Sigmoid colon (tissue), 7 donors: ENCODE measurements around the gene FBXL15. TPM values are rescaled to one million over a fixed set of nuclear protein-coding genes. Genes with fewer than 3 reads are reported as not detected.

Experiments
- DNase-seq: peaks from one replicate; pipeline ENCODE4 v3.0.0-alpha.2; 2019
- H3K27ac ChIP-seq, 4 donors: fragments of 200-600 bp; sonication (generic); one replicate each; pipeline ENCODE4 v1.5.1; 2016 to 2019; ENCODE audit warnings: mild to moderate bottlenecking in 1 of 4
- H3K27me3 ChIP-seq, 3 donors: fragments of 200-600 bp; sonication (generic); one replicate each; pipeline ENCODE4 v1.5.1; 2019; ENCODE audit warnings: mild to moderate bottlenecking in 1 of 3
- H3K36me3 ChIP-seq, 4 donors: fragments of 200-600 bp; sonication (generic); one replicate each; pipeline ENCODE4 v1.5.1; 2016 to 2019
- H3K4me1 ChIP-seq, 4 donors: fragments of 200-600 bp; sonication (generic); one replicate each; pipeline ENCODE4 v1.5.1; 2017 to 2019
- H3K4me3 ChIP-seq, 4 donors: fragments of 200-600 bp; sonication (generic); one replicate each; pipeline ENCODE4 v1.5.1; 2017 to 2019; ENCODE audit warnings: mild to moderate bottlenecking in 2 of 4, moderate library complexity in 1 of 4
- H3K9me3 ChIP-seq, 4 donors: fragments of 200-600 bp in 3 of 4; sonication (generic) in 3 of 4; one replicate each; pipeline versions ENCODE4 v1.5.1 to v1.6.1; 2013 to 2019
- EP300 ChIP-seq, 4 donors: sonication (generic); formaldehyde crosslinking; IDR thresholded peaks; one replicate each; pipeline ENCODE4 v1.6.1; 2017; ENCODE audit warnings: antibody characterized with exemption in 4 of 4
- POLR2A ChIP-seq, 2 donors: fragments of 450-650 bp; IDR thresholded peaks; one replicate each; pipeline ENCODE4 v1.6.1; 2016; ENCODE audit warnings: antibody characterized with exemption in 2 of 2, mild to moderate bottlenecking in 2 of 2, moderate library complexity in 2 of 2
- POLR2AphosphoS5 ChIP-seq, 4 donors: sonication (generic); formaldehyde crosslinking; IDR thresholded peaks; one replicate each; pipeline ENCODE4 v1.6.1; 2017; ENCODE audit warnings: antibody characterized with exemption in 4 of 4
- WGBS, 2 donors: extraction: QIAGEN DNeasy Blood & Tissue Kit; methylation state at CpG; one replicate each; pipeline ENCODE4 v1.1.7; 2013; 5-methylcytosine and 5-hydroxymethylcytosine counted together
- intact Hi-C: fragments of 100-400 bp; cut with DNase I; formaldehyde crosslinking; loops from one replicate; pipeline ENCODE4 v1.15.1; 2023
- polyA plus RNA-seq, 3 donors: library from polyadenylated mRNA; stranded (reverse); fragments of 200-250 nt; gene quantifications; one replicate each; pipeline ENCODE4 v1.2.3, GENCODE V29; 2013
- total RNA-seq, 4 donors: library from RNA; depleted of rRNA; stranded (reverse); fragments of >200 nt; gene quantifications; one replicate each; pipeline ENCODE4 v1.1.0, GENCODE V29; 2016
- TF ChIP-seq, protein P1 (sequence below), 4 experiments: fragments of 450-650 bp in 3 of 4; fragments of 200-600 bp in 1 of 4; IDR thresholded peaks; one replicate each; pipeline ENCODE4 v1.5.1; 2016 to 2019; ENCODE audit warnings: antibody characterized with exemption in 4 of 4, mild to moderate bottlenecking in 3 of 4, moderate library complexity in 2 of 4
- donor health status: healthy with polysubstance abuse.
- donor health status: Bipolar disorder and iron deficiency.
- donor health status: healthy.

Gene FBXL15
- total and polyA plus RNA-seq, 7 donors, result 19.0 to 51.3 (median 30.7) TPM

DNA sequence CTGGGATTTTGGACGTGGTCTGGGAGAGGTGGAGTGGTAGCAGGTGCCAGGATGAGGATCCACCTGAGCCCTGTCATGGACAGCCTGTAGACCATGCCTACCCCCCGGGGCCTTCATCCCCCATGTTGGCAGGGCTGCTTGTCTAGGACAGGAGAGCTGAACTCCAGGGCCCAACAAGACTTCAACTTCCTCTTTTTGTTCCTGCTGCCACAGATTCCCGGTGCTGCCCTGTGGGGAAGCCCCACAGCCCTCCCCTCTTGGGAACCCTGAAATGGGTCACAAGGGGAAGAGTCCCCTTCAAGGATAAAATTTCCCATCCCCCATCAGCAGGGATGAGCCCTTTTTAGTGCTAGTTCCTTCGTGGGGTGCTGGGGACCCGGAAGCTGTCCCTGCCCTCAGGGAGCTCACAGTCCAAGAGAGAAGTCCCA is 13.0 kb downstream of the FBXL15 start:
- Histone ChIP-seq H3K4me1 (peaks cover 0 to 16% (median 12%) of the 10 kb centered on the region in 4 donors), H3K27me3 (peaks cover 0 to 28% (median 5%) of the 10 kb centered on the region in 3 donors), H3K36me3 (no peaks in the 10 kb centered on the region), H3K9me3 (no peaks in the 10 kb centered on the region), H3K27ac (peak overlapping the region in 1 of 4 donors; percentile 20), H3K4me3 (no peak overlapping the region)
- intact Hi-C loops, result loop anchor here (2.0 kb wide), 1 partner anchor 17 kb away; the partner anchor contains the start of gene C10orf95
- TF ChIP-seq, protein P1, sequence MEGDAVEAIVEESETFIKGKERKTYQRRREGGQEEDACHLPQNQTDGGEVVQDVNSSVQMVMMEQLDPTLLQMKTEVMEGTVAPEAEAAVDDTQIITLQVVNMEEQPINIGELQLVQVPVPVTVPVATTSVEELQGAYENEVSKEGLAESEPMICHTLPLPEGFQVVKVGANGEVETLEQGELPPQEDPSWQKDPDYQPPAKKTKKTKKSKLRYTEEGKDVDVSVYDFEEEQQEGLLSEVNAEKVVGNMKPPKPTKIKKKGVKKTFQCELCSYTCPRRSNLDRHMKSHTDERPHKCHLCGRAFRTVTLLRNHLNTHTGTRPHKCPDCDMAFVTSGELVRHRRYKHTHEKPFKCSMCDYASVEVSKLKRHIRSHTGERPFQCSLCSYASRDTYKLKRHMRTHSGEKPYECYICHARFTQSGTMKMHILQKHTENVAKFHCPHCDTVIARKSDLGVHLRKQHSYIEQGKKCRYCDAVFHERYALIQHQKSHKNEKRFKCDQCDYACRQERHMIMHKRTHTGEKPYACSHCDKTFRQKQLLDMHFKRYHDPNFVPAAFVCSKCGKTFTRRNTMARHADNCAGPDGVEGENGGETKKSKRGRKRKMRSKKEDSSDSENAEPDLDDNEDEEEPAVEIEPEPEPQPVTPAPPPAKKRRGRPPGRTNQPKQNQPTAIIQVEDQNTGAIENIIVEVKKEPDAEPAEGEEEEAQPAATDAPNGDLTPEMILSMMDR (IDR thresholded peaks at IDR 0.05), result no peak
- TF ChIP-seq POLR2AphosphoS5 (IDR thresholded peaks at IDR 0.05) (no peak), EP300 (IDR thresholded peaks at IDR 0.05) (no peak), POLR2A (IDR thresholded peaks at IDR 0.05) (no peak)
- 53 to 54% methylated on average over 5 of the region's 5 CpGs for WGBS, 2 donors
- no peak for DNase-seq

DNA sequence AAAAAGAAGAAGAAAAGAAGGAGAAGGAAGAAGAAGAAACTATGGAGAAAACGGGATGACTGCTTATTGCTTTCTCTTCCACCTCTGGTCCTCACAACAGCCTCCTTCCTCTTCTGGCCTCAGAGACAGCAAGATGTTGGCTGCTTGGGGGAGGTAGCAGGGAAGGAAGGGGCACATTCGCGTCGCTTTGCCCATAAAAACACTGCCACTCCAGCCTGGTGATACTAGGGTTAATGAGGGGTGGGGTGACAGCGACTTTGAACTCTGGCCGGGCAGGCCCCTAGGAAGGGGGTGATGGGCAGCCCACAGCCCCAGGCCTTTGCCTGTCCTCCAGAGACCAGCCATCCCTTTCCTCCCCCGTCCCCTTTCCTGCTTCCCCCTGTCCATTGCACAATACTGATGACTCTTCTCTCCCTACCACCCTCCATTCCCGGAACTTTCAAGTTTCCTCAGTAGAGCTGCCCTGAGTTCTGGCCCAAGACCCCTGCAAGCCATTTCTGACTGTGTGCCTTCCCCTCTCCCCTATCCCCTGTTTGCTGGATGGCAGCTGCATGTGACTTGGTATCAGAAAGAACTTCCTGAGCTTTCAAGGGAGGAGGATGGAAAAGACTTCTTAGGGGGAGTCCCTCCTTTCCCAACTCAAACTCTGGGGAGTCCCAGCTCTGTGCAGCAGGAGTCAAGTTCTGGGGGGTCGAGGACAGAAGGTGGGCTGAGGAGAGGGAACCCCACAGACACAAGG is 13.9 kb downstream of the FBXL15 start:
- Histone ChIP-seq H3K27me3 (peaks cover 0 to 28% (median 5%) of the 10 kb centered on the region in 3 donors), H3K9me3 (no peaks in the 10 kb centered on the region), H3K4me3 (no peak overlapping the region), H3K4me1 (peaks cover 0 to 16% (median 12%) of the 10 kb centered on the region in 4 donors), H3K27ac (peak overlapping the region in 2 of 4 donors; percentile 20 to 41), H3K36me3 (no peaks in the 10 kb centered on the region)
- no peak for DNase-seq
- TF ChIP-seq EP300 (IDR thresholded peaks at IDR 0.05) (no peak), POLR2AphosphoS5 (IDR thresholded peaks at IDR 0.05) (peak in 1 of 4 donors; percentile 9)
- TF ChIP-seq, protein P1 (IDR thresholded peaks at IDR 0.05), result no peak
- 23% methylated on average over 9 of the region's 9 CpGs for WGBS, 2 donors
- intact Hi-C loops, result no loop called here

DNA sequence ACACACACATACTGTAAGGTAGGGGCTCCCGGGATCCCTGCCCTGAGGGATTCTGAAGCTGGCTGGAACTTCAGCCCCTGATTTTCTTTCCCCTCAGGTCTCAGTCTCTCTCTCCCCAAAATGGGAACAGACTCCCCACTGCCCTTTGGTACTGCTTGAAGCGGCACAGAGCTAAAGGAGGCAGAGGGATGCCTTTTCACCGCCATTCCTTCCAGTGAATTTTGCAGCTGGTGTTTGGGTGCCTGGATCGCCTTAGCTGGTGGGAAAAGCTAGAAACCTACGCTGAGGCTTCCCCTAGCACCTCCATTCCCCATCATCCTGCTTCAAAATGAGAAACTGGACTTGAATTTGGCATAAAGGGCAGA is 14.5 kb downstream of the FBXL15 start:
- intact Hi-C loops, result no loop called here
- TF ChIP-seq EP300 (IDR thresholded peaks at IDR 0.05), result no peak
- WGBS, 2 donors, result 55 to 74% methylated on average over 5 of the region's 5 CpGs
- Histone ChIP-seq H3K27ac (peak overlapping the region in 2 of 4 donors; percentile 40 to 41), H3K9me3 (no peaks in the 10 kb centered on the region), H3K4me3 (peak overlapping the region in 2 of 4 donors; percentile 20 to 26), H3K27me3 (peaks cover 0 to 28% (median 5%) of the 10 kb centered on the region in 3 donors), H3K4me1 (peaks cover 0 to 16% (median 12%) of the 10 kb centered on the region in 4 donors), H3K36me3 (no peaks in the 10 kb centered on the region)
- no peak for DNase-seq

DNA sequence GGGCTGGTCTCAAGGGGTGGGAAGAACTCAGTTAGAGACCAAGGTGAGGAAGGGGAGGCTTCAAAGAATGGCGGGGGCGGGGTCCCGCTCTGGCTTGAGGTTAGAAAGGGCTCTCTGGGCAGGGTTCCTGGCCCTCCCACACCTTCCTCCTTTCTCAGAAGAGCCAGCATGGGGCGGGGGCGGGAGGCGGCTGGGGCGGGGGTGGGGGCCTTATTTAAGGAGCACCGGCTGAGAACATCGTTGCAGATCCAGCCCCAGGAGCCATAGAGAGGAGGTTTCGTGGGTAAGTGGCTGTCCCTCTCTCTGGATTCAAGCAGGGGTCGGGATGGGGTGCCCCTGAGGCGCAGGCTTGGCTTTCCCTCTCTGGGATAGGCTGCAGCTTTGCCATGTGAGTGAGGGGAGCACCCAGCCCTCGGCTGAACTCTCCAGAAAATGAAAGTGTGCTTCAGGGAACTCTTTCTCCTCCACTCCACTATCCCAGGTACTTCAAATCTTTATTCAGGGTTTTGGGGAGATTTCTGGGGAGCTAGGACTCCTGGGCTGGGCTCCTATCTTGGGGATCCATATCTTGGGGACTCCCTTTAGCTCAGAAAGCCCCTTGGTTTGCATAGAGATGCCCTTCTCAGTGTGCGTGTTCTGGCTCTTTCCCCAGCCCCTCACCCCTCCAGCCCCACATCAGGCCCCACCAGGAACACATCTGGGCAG is 15.0 kb downstream of the FBXL15 start:
- DNase-seq, result no peak
- Histone ChIP-seq H3K4me1 (peaks cover 0 to 16% (median 12%) of the 10 kb centered on the region in 4 donors), H3K27me3 (peaks cover 0 to 28% (median 5%) of the 10 kb centered on the region in 3 donors), H3K27ac (peak overlapping the region in 2 of 4 donors; percentile 40 to 41), H3K4me3 (peak overlapping the region in 2 of 4 donors; percentile 20 to 26), H3K36me3 (no peaks in the 10 kb centered on the region), H3K9me3 (no peaks in the 10 kb centered on the region)
- WGBS, 2 donors, result 12 to 23% methylated on average over 14 of the region's 14 CpGs
- intact Hi-C loops, result no loop called here
- TF ChIP-seq POLR2AphosphoS5 (IDR thresholded peaks at IDR 0.05) (no peak), POLR2A (IDR thresholded peaks at IDR 0.05) (no peak), EP300 (IDR thresholded peaks at IDR 0.05) (no peak)
- TF ChIP-seq, protein P1 (IDR thresholded peaks at IDR 0.05), result no peak

DNA sequence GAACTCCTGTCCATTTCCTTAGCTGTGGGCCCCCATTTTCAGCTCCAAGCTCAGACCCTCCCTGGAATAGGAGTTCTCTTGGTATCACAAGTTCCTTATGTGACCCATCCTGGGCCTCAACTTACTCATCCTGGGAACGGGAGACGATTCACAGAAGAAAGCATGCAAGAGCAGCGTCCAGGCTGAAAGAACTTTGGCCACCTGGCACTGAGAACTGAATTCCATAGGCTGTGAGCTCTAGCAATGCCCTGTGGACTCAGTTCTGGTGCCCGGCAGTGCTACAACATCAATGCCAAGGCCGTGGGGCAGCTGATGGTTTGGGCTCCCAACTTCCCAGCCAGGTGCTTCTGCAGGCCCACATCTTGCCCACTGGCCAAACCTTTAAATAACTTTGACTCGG is 15.7 kb downstream of the FBXL15 start:
- Histone ChIP-seq H3K27me3 (peaks cover 0 to 28% (median 5%) of the 10 kb centered on the region in 3 donors), H3K4me3 (peak overlapping the region in 1 of 4 donors; percentile 26), H3K9me3 (no peaks in the 10 kb centered on the region), H3K27ac (no peak overlapping the region), H3K36me3 (no peaks in the 10 kb centered on the region), H3K4me1 (peaks cover 0 to 14% (median 10%) of the 10 kb centered on the region in 4 donors)
- TF ChIP-seq EP300 (IDR thresholded peaks at IDR 0.05) (no peak), POLR2A (IDR thresholded peaks at IDR 0.05) (no peak), POLR2AphosphoS5 (IDR thresholded peaks at IDR 0.05) (no peak)
- TF ChIP-seq, protein P1 (IDR thresholded peaks at IDR 0.05), result no peak
- 69 to 76% methylated on average over 6 of the region's 6 CpGs for WGBS, 2 donors
- intact Hi-C loops, result no loop called here
- DNase-seq, result no peak
